Karpas-422 (cell line): ENCODE measurements around the gene DLG4. TPM values are rescaled to one million over a fixed set of nuclear protein-coding genes. Genes with fewer than 3 reads are reported as not detected.
A peak's percentile ranks its signal among the peaks of the same experiment; 100 is the strongest.

Experiments used
- DNase-seq: peaks from one replicate; pipeline ENCODE4 v3.0.0-alpha.2; 2015
- H2AFZ ChIP-seq: fragments of 200-600 bp; sonication (generic); 2 replicates; pipeline ENCODE4 v1.6.1; 2014; ENCODE audit warnings: antibody characterized with exemption, low read length, mixed read lengths
- H3K27ac ChIP-seq: fragments of 200-600 bp; sonication (generic); 2 replicates; pipeline ENCODE4 v1.5.1; 2014; ENCODE audit warnings: mild to moderate bottlenecking, low read length, moderate library complexity
- H3K27me3 ChIP-seq: fragments of 200-600 bp; sonication (generic); 2 replicates; pipeline ENCODE4 v1.6.1; 2014; ENCODE audit warnings: low read length, mixed read lengths
- H3K36me3 ChIP-seq: fragments of 200-600 bp; sonication (generic); 2 replicates; pipeline ENCODE4 v1.6.1; 2014; ENCODE audit warnings: low read length, mixed read lengths; ENCODE audit not compliant: insufficient read depth
- H3K4me1 ChIP-seq: fragments of 200-600 bp; sonication (generic); 2 replicates; pipeline ENCODE4 v1.6.1; 2014; ENCODE audit warnings: mild to moderate bottlenecking, low read length, mixed read lengths
- H3K4me2 ChIP-seq: fragments of 200-600 bp; sonication (generic); 2 replicates; pipeline ENCODE4 v1.6.1; 2014; ENCODE audit warnings: low read length, low read depth, mild to moderate bottlenecking; ENCODE audit not compliant: poor library complexity, severe bottlenecking
- H3K4me3 ChIP-seq: fragments of 200-600 bp; sonication (generic); 2 replicates; pipeline ENCODE4 v1.5.1; 2014; ENCODE audit warnings: mild to moderate bottlenecking, antibody characterized with exemption, low read length, mixed read lengths
- H3K79me2 ChIP-seq: fragments of 200-600 bp; sonication (generic); 2 replicates; pipeline ENCODE4 v1.6.1; 2014; ENCODE audit warnings: mild to moderate bottlenecking, low read length, mixed read lengths
- H3K9ac ChIP-seq: fragments of 200-600 bp; sonication (generic); 2 replicates; pipeline ENCODE4 v1.6.0; 2014; ENCODE audit warnings: low read length
- H3K9me2 ChIP-seq: fragments of 200-600 bp; sonication (generic), shearing (Covaris generic); replicated peaks from 2 replicates; pipeline ENCODE4 v1.6.0; 2014; ENCODE audit warnings: mild to moderate bottlenecking, low read length, moderate library complexity; ENCODE audit not compliant: insufficient read depth
- H3K9me3 ChIP-seq: fragments of 300-700, 200-600 bp; sonication (generic); 2 replicates; pipeline ENCODE4 v1.6.1; 2014; ENCODE audit warnings: low read length, mixed read lengths
- H4K20me1 ChIP-seq: fragments of 200-600 bp; sonication (generic); 2 replicates; pipeline ENCODE4 v1.6.1; 2014; ENCODE audit warnings: mild to moderate bottlenecking, antibody characterized with exemption, low read length, low read depth; ENCODE audit not compliant: insufficient read depth
- total RNA-seq: library from RNA; depleted of rRNA; stranded (reverse); fragments of >200 nt; shearing (Covaris generic); gene quantifications from 2 replicates; pipeline ENCODE4 v1.2.3, GENCODE V29; 2014; ENCODE audit warnings: low replicate concordance

DLG4 gene
- total RNA-seq, 1 experiment from 2014 or later, result 8.5 TPM

DNA sequence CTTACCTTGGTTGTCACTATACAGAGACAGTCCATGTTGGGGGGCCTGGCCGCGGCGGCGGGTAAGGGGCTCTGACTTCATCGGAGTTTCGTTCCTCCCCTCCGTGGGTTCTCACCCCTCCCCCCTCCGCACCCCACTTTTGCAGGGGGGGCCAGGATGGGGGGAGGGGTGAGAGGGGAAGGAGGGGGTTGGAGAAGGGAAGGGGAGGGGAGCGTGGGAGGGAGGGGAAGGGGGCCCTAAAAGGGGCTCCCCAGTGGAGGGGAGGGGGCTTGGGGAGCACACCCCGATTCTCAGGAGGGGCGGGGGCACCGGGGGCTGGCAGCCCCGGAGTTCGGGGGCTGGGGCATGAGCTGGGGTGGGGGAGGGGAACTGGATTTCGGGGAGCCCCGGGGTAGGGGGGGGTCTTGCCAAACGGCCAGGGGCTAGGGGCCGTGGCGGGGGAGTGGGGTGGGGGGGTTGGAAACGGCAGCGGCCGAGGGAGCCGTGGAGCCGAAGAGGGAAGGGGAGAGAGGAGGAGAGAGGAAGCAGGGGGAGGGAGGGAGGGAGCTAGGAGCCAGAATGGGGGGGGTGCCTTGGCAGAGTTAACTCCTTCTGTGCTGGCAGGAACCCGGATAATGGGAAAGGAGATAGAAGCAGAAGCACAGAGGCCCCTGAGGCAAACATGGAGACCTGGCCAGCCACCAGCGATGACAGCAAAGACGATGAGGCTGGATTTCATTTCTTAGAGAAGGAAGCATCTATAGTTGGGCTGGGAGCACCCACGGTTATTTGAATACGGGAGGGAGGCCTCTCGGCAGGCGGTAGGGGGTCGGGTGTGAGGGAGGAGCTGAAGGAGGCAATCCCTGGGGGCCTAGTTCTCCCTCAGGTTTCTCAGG, 2.3 kb downstream of the DLG4 start:
- peak overlapping the region; percentile 83 for H3K9ac ChIP-seq
- H3K36me3 ChIP-seq, result no peaks in the 10 kb centered on the region
- peak overlapping the region; percentile 99 for H3K4me2 ChIP-seq
- H3K9me3 ChIP-seq, result no peaks in the 10 kb centered on the region
- H3K27ac ChIP-seq, result peak overlapping the region; percentile 87
- H3K9me2 ChIP-seq, result no peaks in the 10 kb centered on the region
- H4K20me1 ChIP-seq, result peaks cover 19% of the 10 kb centered on the region; the same call in 1 of the 2 replicates
- H2AFZ ChIP-seq, result no peak overlapping the region
- DNase-seq, result peak; percentile 90
- peaks cover 46% of the 10 kb centered on the region for H3K79me2 ChIP-seq
- no peaks in the 10 kb centered on the region for H3K27me3 ChIP-seq
- H3K4me1 ChIP-seq, result peaks cover 78% of the 10 kb centered on the region
- peak overlapping the region; percentile 91 for H3K4me3 ChIP-seq

DNA sequence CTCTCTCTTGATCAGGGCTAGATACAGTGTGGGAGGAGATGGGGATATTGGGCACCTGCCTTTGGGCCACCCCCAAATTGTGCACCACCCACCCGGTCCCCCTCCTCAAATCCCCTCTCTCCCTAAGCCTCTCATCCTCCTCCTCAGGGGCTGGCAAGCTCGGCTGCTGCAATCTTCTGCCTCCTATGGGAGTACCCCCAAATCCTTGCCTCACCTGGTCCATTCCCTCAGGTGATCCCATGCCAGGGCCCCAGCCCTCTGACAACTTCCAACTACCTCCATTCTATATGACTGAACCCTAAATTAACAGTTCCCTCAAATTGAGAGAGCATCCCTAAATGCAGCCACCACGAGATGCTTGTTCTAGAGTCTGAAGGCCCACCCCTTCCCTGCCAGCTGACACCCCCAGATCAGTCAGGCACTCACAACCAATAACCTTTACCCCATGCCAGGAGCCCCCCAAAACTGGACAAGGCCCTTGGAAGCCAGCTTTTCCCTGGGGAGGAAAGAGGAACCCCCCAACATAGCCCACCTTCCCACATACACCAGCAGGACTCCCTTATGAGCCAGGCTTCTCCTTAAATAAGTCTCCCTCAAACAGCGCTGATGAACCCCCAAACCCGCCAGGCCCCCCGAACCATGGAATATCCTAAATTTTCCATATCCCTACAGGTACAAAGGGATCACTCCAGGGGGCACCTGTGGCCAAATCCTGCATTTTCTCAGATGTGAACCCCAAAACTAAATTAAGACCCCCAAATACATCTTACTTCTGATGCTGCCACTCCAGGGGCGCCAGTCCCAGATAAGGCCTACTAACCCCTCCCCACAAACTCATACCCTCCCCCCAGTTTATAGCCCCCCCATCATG, 3.2 kb downstream of the DLG4 start:
- Histone ChIP-seq H3K4me3 (peak overlapping the region; percentile 91), H3K79me2 (peaks cover 53% of the 10 kb centered on the region), H4K20me1 (peaks cover 18% of the 10 kb centered on the region; the same call in 1 of the 2 replicates), H3K36me3 (no peaks in the 10 kb centered on the region), H3K9me3 (no peaks in the 10 kb centered on the region), H3K4me2 (peak overlapping the region; percentile 99), H3K27ac (peak overlapping the region; percentile 87), H2AFZ (no peak overlapping the region), H3K27me3 (no peaks in the 10 kb centered on the region), H3K9me2 (no peaks in the 10 kb centered on the region), H3K4me1 (peaks cover 74% of the 10 kb centered on the region), H3K9ac (peak overlapping the region; percentile 83)
- DNase-seq, result peak; percentile 62

- Histone ChIP-seq H3K9ac (peak overlapping the region; percentile 83), H3K79me2 (peaks cover 57% of the 10 kb centered on the region), H3K27me3 (no peaks in the 10 kb centered on the region), H3K4me3 (peak overlapping the region; percentile 91), H2AFZ (no peak overlapping the region), H3K27ac (peak overlapping the region; percentile 87), H3K4me2 (peak overlapping the region; percentile 99), H3K9me2 (no peaks in the 10 kb centered on the region), H3K9me3 (no peaks in the 10 kb centered on the region), H3K4me1 (peaks cover 67% of the 10 kb centered on the region), H3K36me3 (no peaks in the 10 kb centered on the region), H4K20me1 (peaks cover 12% of the 10 kb centered on the region; the same call in 1 of the 2 replicates)
- peak; percentile 64 for DNase-seq
Measured at GRCh38 chr17:7215652-7216180, 3.9 kb downstream of the DLG4 start.

- peak overlapping the region; percentile 91 for H3K4me3 ChIP-seq
- H3K27ac ChIP-seq, result peak overlapping the region; percentile 87
- peaks cover 12% of the 10 kb centered on the region; the same call in 1 of the 2 replicates for H4K20me1 ChIP-seq
- no peaks in the 10 kb centered on the region for H3K9me3 ChIP-seq
- H3K27me3 ChIP-seq, result no peaks in the 10 kb centered on the region
- peaks cover 68% of the 10 kb centered on the region for H3K4me1 ChIP-seq
- peaks cover 57% of the 10 kb centered on the region for H3K79me2 ChIP-seq
- H3K9me2 ChIP-seq, result no peaks in the 10 kb centered on the region
- no peak overlapping the region for H2AFZ ChIP-seq
- peak overlapping the region; percentile 99 for H3K4me2 ChIP-seq
- H3K9ac ChIP-seq, result peak overlapping the region; percentile 83
- no peak for DNase-seq
- no peaks in the 10 kb centered on the region for H3K36me3 ChIP-seq
Measured at GRCh38 chr17:7215136-7215638, 4.4 kb downstream of the DLG4 start.

GRCh38 chr17:7214300-7215135, 5.1 kb downstream of the DLG4 start:
- H3K9me3 ChIP-seq, result no peaks in the 10 kb centered on the region
- H3K27me3 ChIP-seq, result no peaks in the 10 kb centered on the region
- H3K27ac ChIP-seq, result peak overlapping the region; percentile 87
- H3K4me2 ChIP-seq, result peak overlapping the region; percentile 99
- peak; percentile 100 for DNase-seq
- H3K4me1 ChIP-seq, result peaks cover 70% of the 10 kb centered on the region
- H4K20me1 ChIP-seq, result peaks cover 12% of the 10 kb centered on the region; the same call in 1 of the 2 replicates
- H3K4me3 ChIP-seq, result peak overlapping the region; percentile 91
- H3K9ac ChIP-seq, result peak overlapping the region; percentile 83
- peaks cover 60% of the 10 kb centered on the region for H3K79me2 ChIP-seq
- no peaks in the 10 kb centered on the region for H3K9me2 ChIP-seq
- H2AFZ ChIP-seq, result no peak overlapping the region
- no peaks in the 10 kb centered on the region for H3K36me3 ChIP-seq

- Histone ChIP-seq H3K4me2 (peak overlapping the region; percentile 99), H3K9me3 (no peaks in the 10 kb centered on the region), H3K9me2 (no peaks in the 10 kb centered on the region), H3K4me1 (peaks cover 68% of the 10 kb centered on the region), H3K4me3 (peak overlapping the region; percentile 61; the same call in 1 of the 2 replicates), H2AFZ (no peak overlapping the region), H3K27me3 (no peaks in the 10 kb centered on the region), H4K20me1 (peaks cover 12% of the 10 kb centered on the region; the same call in 1 of the 2 replicates), H3K27ac (no peak overlapping the region), H3K79me2 (peaks cover 61% of the 10 kb centered on the region), H3K9ac (peak overlapping the region; percentile 47), H3K36me3 (no peaks in the 10 kb centered on the region)
- peak; percentile 93 for DNase-seq
Measured at GRCh38 chr17:7213895-7214299, 5.7 kb downstream of the DLG4 start.

DNA sequence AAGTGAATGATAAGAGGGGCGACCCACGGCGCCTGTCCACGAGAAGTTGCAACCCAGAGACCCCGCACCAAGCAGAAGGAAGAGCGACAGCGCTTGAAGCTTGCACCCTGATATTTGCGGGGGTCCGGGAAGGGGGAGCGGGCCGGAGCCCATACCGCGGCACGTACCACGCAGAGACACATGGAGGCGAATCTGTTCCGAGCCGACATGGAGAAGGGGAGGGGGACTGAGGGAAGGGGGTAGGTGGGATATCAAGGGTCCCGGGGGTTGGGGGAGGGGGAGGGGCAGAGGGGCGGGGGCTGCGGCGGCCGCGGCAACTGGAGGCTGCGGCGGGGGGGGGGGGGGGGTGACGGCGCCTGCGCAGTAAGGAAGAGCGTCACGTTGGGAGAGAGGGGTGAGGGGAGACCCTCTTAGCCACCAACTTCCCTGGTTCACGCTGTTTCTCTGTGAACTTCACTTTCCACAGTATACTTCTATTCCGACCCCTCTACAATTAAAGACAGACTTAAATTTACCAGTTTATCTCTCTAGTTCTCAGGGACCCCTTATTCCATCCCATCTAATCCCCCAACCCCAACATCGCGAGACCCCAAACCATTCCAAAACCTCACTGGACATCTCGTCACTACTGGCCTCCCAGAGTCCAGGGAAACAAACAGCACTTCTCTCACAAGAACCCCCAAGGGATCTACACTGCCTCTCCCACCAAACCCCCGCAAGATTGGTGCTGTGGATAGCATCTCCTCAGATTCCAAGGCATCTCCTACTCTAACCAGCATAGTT, 8.0 kb downstream of the DLG4 start:
- no peaks in the 10 kb centered on the region for H3K27me3 ChIP-seq
- no peak overlapping the region for H3K4me3 ChIP-seq
- peaks cover 12% of the 10 kb centered on the region; the same call in 1 of the 2 replicates for H4K20me1 ChIP-seq
- H3K79me2 ChIP-seq, result peaks cover 64% of the 10 kb centered on the region
- no peaks in the 10 kb centered on the region for H3K9me3 ChIP-seq
- no peaks in the 10 kb centered on the region for H3K9me2 ChIP-seq
- H3K4me1 ChIP-seq, result peaks cover 53% of the 10 kb centered on the region
- DNase-seq, result no peak
- no peak overlapping the region for H3K9ac ChIP-seq
- no peaks in the 10 kb centered on the region for H3K36me3 ChIP-seq
- no peak overlapping the region for H2AFZ ChIP-seq
- no peak overlapping the region for H3K27ac ChIP-seq
- no peak overlapping the region for H3K4me2 ChIP-seq
